ENCODE data around the gene SRMS.

The SRMS gene

GRCh38 chr20:63513207-63513606 is 34.3 kb downstream of the SRMS start:
- Histone ChIP-seq H3K4me3 (ENCODE audit: low read depth in 1 of 2, low read length in 1 of 2) (no peak overlapping the region), H3K27me3 (peaks cover 80% of the 10 kb centered on the region), H3K4me1 (ENCODE audit: control insufficient read depth in 1 of 2, insufficient read depth in 1 of 2, low read depth in 1 of 2, low read length in 1 of 2) (no peaks in the 10 kb centered on the region), H3K36me3 (no peaks in the 10 kb centered on the region), H3K9me3 (peaks cover 5% of the 10 kb centered on the region), H3K27ac (no peak overlapping the region)
- TF ChIP-seq CTCF (IDR thresholded peaks at IDR 0.05): no peak

- TF ChIP-seq CTCF (IDR thresholded peaks at IDR 0.05): no peak
Observed at GRCh38 chr20:63509088-63509564, 38.4 kb downstream of the SRMS start.

GRCh38 chr20:63508072-63508768 is 39.3 kb downstream of the SRMS start:
- Histone ChIP-seq H3K27ac (no peak overlapping the region), H3K36me3 (no peaks in the 10 kb centered on the region), H3K27me3 (peaks cover 65% of the 10 kb centered on the region), H3K4me1 (ENCODE audit: control insufficient read depth in 1 of 2, insufficient read depth in 1 of 2, low read depth in 1 of 2, low read length in 1 of 2) (no peaks in the 10 kb centered on the region), H3K4me3 (ENCODE audit: low read depth in 1 of 2, low read length in 1 of 2) (no peak overlapping the region), H3K9me3 (no peaks in the 10 kb centered on the region)
- no peak for TF ChIP-seq CTCF (IDR thresholded peaks at IDR 0.05)

More at GRCh38 chr20:63509088-63509564, 38.4 kb downstream of the SRMS start:
- Histone ChIP-seq H3K9me3 (peaks cover under 1% of the 10 kb centered on the region), H3K27ac (no peak overlapping the region), H3K36me3 (no peaks in the 10 kb centered on the region), H3K4me3 (ENCODE audit: low read depth in 1 of 2, low read length in 1 of 2) (no peak overlapping the region), H3K4me1 (ENCODE audit: control insufficient read depth in 1 of 2, insufficient read depth in 1 of 2, low read depth in 1 of 2, low read length in 1 of 2) (no peaks in the 10 kb centered on the region), H3K27me3 (peaks cover 64% of the 10 kb centered on the region)

- H3K4me3 ChIP-seq (ENCODE audit: low read depth in 1 of 2, low read length in 1 of 2): no peak overlapping the region
- H3K9me3 ChIP-seq: no peaks in the 10 kb centered on the region
- H3K27me3 ChIP-seq: peaks cover 66% of the 10 kb centered on the region
Observed at GRCh38 chr20:63507083-63507743, 40.3 kb downstream of the SRMS start.

GRCh38 chr20:63505723-63506122 is 41.8 kb downstream of the SRMS start:
- no peaks in the 10 kb centered on the region for H3K4me1 ChIP-seq (ENCODE audit: control insufficient read depth in 1 of 2, insufficient read depth in 1 of 2, low read depth in 1 of 2, low read length in 1 of 2)
- no peak for TF ChIP-seq CTCF (IDR thresholded peaks at IDR 0.05)
- no peaks in the 10 kb centered on the region for H3K36me3 ChIP-seq
- peaks cover 68% of the 10 kb centered on the region for H3K27me3 ChIP-seq
- no peak overlapping the region for H3K4me3 ChIP-seq (ENCODE audit: low read depth in 1 of 2, low read length in 1 of 2)
- no peak overlapping the region for H3K27ac ChIP-seq
- H3K9me3 ChIP-seq: no peaks in the 10 kb centered on the region

More at GRCh38 chr20:63507083-63507743, 40.3 kb downstream of the SRMS start:
- Histone ChIP-seq H3K4me1 (ENCODE audit: control insufficient read depth in 1 of 2, insufficient read depth in 1 of 2, low read depth in 1 of 2, low read length in 1 of 2) (no peaks in the 10 kb centered on the region), H3K36me3 (no peaks in the 10 kb centered on the region), H3K27ac (no peak overlapping the region)
- TF ChIP-seq CTCF (IDR thresholded peaks at IDR 0.05): no peak
